Rectal smooth muscle tissue (tissue), 1 donor: Measurements from ENCODE around the gene ABT1.

Experiments used
- H3K27ac ChIP-seq: one replicate; pipeline ENCODE4 v1.7.0; 2013; ENCODE audit warnings: low read depth, low read length, inconsistent platforms
- H3K27me3 ChIP-seq: one replicate; pipeline ENCODE4 v1.7.0; 2013; ENCODE audit warnings: low read length; ENCODE audit not compliant: control insufficient read depth, insufficient read depth
- H3K36me3 ChIP-seq: one replicate; pipeline ENCODE4 v1.7.0; 2013; ENCODE audit warnings: low read length; ENCODE audit not compliant: control insufficient read depth, insufficient read depth
- H3K4me1 ChIP-seq: one replicate; pipeline ENCODE4 v1.7.0; 2013; ENCODE audit warnings: low read length; ENCODE audit not compliant: control insufficient read depth, insufficient read depth
- H3K4me3 ChIP-seq: one replicate; pipeline ENCODE4 v1.7.0; 2013; ENCODE audit warnings: low read length
- H3K9ac ChIP-seq: one replicate; pipeline ENCODE4 v1.7.0; 2013; ENCODE audit warnings: low read length

Gene ABT1

GRCh38 chr6:26599591-26599990 lies 2.8 kb downstream of the ABT1 start:
- no peak overlapping the region for H3K27ac ChIP-seq
- H3K9ac ChIP-seq = no peak overlapping the region
- no peak overlapping the region for H3K4me3 ChIP-seq
- peaks cover 6% of the 10 kb centered on the region for H3K4me1 ChIP-seq
- H3K27me3 ChIP-seq = peaks cover 2% of the 10 kb centered on the region
- peaks cover 19% of the 10 kb centered on the region for H3K36me3 ChIP-seq

- H3K27ac ChIP-seq = no peak overlapping the region
- no peaks in the 10 kb centered on the region for H3K27me3 ChIP-seq
- H3K36me3 ChIP-seq = peaks cover 19% of the 10 kb centered on the region
- H3K9ac ChIP-seq = no peak overlapping the region
- H3K4me1 ChIP-seq = peaks cover 6% of the 10 kb centered on the region
- no peak overlapping the region for H3K4me3 ChIP-seq
These were observed 4.0 kb downstream of the ABT1 start for GRCh38 chr6:26600759-26601158.

GRCh38 chr6:26602262-26602661 lies 5.5 kb downstream of the ABT1 start:
- Histone ChIP-seq H3K9ac (no peak overlapping the region), H3K4me1 (peaks cover 6% of the 10 kb centered on the region), H3K4me3 (no peak overlapping the region), H3K27ac (no peak overlapping the region), H3K27me3 (no peaks in the 10 kb centered on the region), H3K36me3 (peaks cover 19% of the 10 kb centered on the region)

GRCh38 chr6:26604026-26604425 lies 7.3 kb downstream of the ABT1 start:
- Histone ChIP-seq H3K9ac (no peak overlapping the region), H3K36me3 (peaks cover 8% of the 10 kb centered on the region), H3K4me3 (no peak overlapping the region), H3K27me3 (no peaks in the 10 kb centered on the region), H3K27ac (no peak overlapping the region), H3K4me1 (no peaks in the 10 kb centered on the region)

GRCh38 chr6:26604797-26605196 lies 8.0 kb downstream of the ABT1 start:
- H3K27me3 ChIP-seq = no peaks in the 10 kb centered on the region
- H3K9ac ChIP-seq = no peak overlapping the region
- H3K4me3 ChIP-seq = no peak overlapping the region
- no peaks in the 10 kb centered on the region for H3K4me1 ChIP-seq
- no peak overlapping the region for H3K27ac ChIP-seq
- H3K36me3 ChIP-seq = peaks cover 2% of the 10 kb centered on the region

- no peak overlapping the region for H3K27ac ChIP-seq
- H3K9ac ChIP-seq = no peak overlapping the region
- H3K4me3 ChIP-seq = no peak overlapping the region
- H3K4me1 ChIP-seq = no peaks in the 10 kb centered on the region
- no peaks in the 10 kb centered on the region for H3K27me3 ChIP-seq
- no peaks in the 10 kb centered on the region for H3K36me3 ChIP-seq
These were observed 10.9 kb downstream of the ABT1 start for GRCh38 chr6:26607434-26608230.

GRCh38 chr6:26609463-26609862 lies 12.7 kb downstream of the ABT1 start:
- Histone ChIP-seq H3K4me1 (no peaks in the 10 kb centered on the region), H3K9ac (no peak overlapping the region), H3K36me3 (no peaks in the 10 kb centered on the region), H3K4me3 (no peak overlapping the region), H3K27ac (no peak overlapping the region), H3K27me3 (peaks cover 13% of the 10 kb centered on the region)

- Histone ChIP-seq H3K27me3 (peaks cover 15% of the 10 kb centered on the region), H3K4me1 (no peaks in the 10 kb centered on the region), H3K9ac (no peak overlapping the region), H3K4me3 (no peak overlapping the region), H3K27ac (no peak overlapping the region), H3K36me3 (no peaks in the 10 kb centered on the region)
These were observed 14.8 kb downstream of the ABT1 start for GRCh38 chr6:26611599-26611998.

GRCh38 chr6:26613201-26613600 lies 16.4 kb downstream of the ABT1 start:
- Histone ChIP-seq H3K9ac (no peak overlapping the region), H3K4me3 (no peak overlapping the region), H3K27ac (no peak overlapping the region), H3K4me1 (no peaks in the 10 kb centered on the region), H3K27me3 (peaks cover 15% of the 10 kb centered on the region), H3K36me3 (no peaks in the 10 kb centered on the region)

- no peak overlapping the region for H3K9ac ChIP-seq
These were observed 17.2 kb downstream of the ABT1 start for GRCh38 chr6:26613689-26614683.

GRCh38 chr6:26623339-26623859 lies 26.6 kb downstream of the ABT1 start:
- Histone ChIP-seq H3K4me1 (no peaks in the 10 kb centered on the region), H3K27me3 (no peaks in the 10 kb centered on the region), H3K27ac (no peak overlapping the region), H3K36me3 (no peaks in the 10 kb centered on the region), H3K4me3 (no peak overlapping the region), H3K9ac (no peak overlapping the region)

More at GRCh38 chr6:26613689-26614683, 17.2 kb downstream of the ABT1 start:
- Histone ChIP-seq H3K27ac (no peak overlapping the region), H3K27me3 (peaks cover 15% of the 10 kb centered on the region), H3K4me1 (no peaks in the 10 kb centered on the region), H3K36me3 (no peaks in the 10 kb centered on the region), H3K4me3 (peak overlapping the region; percentile 52)

GRCh38 chr6:26624557-26624956 lies 27.8 kb downstream of the ABT1 start:
- no peak overlapping the region for H3K4me3 ChIP-seq
- H3K27ac ChIP-seq = no peak overlapping the region
- no peaks in the 10 kb centered on the region for H3K27me3 ChIP-seq
- no peaks in the 10 kb centered on the region for H3K36me3 ChIP-seq
- no peaks in the 10 kb centered on the region for H3K4me1 ChIP-seq
- no peak overlapping the region for H3K9ac ChIP-seq
